Neuronal stem cell (in vitro differentiated cells): ENCODE data around the gene PPP2R1B.
A peak's percentile ranks its signal among the peaks of the same experiment; 100 is the strongest.

Experiments
- DNase-seq: peaks from one replicate; pipeline ENCODE4 v3.0.0-alpha.2; 2013; ENCODE audit warnings: low spot score
- H2AFZ ChIP-seq: one replicate; pipeline ENCODE4 v1.6.1; 2013; ENCODE audit warnings: mild to moderate bottlenecking, low read length, inconsistent platforms
- H2AK5ac ChIP-seq: 2 replicates; pipeline ENCODE4 v1.6.1; 2013; ENCODE audit warnings: low read depth, mild to moderate bottlenecking, inconsistent platforms, low read length, moderate library complexity, mixed read lengths
- H2BK120ac ChIP-seq: 2 replicates; pipeline ENCODE4 v1.6.1; 2013; ENCODE audit warnings: low read depth, mild to moderate bottlenecking, inconsistent platforms, low read length, moderate library complexity, mixed read lengths
- H2BK12ac ChIP-seq: one replicate; pipeline ENCODE4 v1.6.1; 2013; ENCODE audit warnings: low read length, inconsistent platforms
- H2BK15ac ChIP-seq: 2 replicates; pipeline ENCODE4 v1.6.1; 2013; ENCODE audit warnings: mild to moderate bottlenecking, low read length, inconsistent platforms, mixed read lengths
- H2BK5ac ChIP-seq: one replicate; pipeline ENCODE4 v1.6.1; 2013; ENCODE audit warnings: inconsistent platforms, mild to moderate bottlenecking, low read length, moderate library complexity
- H3K14ac ChIP-seq: one replicate; pipeline ENCODE4 v1.6.1; 2013; ENCODE audit warnings: low read length, inconsistent platforms
- H3K18ac ChIP-seq: 2 replicates; pipeline ENCODE4 v1.6.1; 2013; ENCODE audit warnings: low read length, inconsistent platforms
- H3K23ac ChIP-seq: 2 replicates; pipeline ENCODE4 v1.6.1; 2013; ENCODE audit warnings: low read depth, mild to moderate bottlenecking, mixed read lengths, low read length, inconsistent platforms; ENCODE audit not compliant: poor library complexity
- H3K27ac ChIP-seq: replicated peaks from 3 replicates; pipeline ENCODE4 v1.5.1; 2013; ENCODE audit warnings: low read length, inconsistent platforms
- H3K27me3 ChIP-seq, 3 experiments: 2 replicates each; pipeline ENCODE4 v1.6.1; 2013; ENCODE audit warnings: low read length in 3 of 3, mild to moderate bottlenecking in 2 of 3, inconsistent platforms in 1 of 3, low read depth in 1 of 3, mixed read lengths in 1 of 3, moderate library complexity in 1 of 3; ENCODE audit not compliant: control insufficient read depth in 3 of 3, insufficient read depth in 3 of 3
- H3K36me3 ChIP-seq, 2 donors: replicated peaks in 1 of 2; 2 replicates each; pipeline ENCODE4 v1.6.1; 2013; ENCODE audit warnings: low read length in 2 of 2; ENCODE audit not compliant: control insufficient read depth in 2 of 2, insufficient read depth in 2 of 2
- H3K4ac ChIP-seq: 2 replicates; pipeline ENCODE4 v1.6.1; 2013; ENCODE audit warnings: inconsistent platforms, mild to moderate bottlenecking, low read length, moderate library complexity
- H3K4me1 ChIP-seq, 2 donors: 1 replicate in 1 of 2; 2 replicates in 1 of 2; pipeline ENCODE4 v1.6.1; 2013; ENCODE audit warnings: low read length in 2 of 2, low read depth in 1 of 2; ENCODE audit not compliant: control insufficient read depth in 2 of 2, insufficient read depth in 1 of 2
- H3K4me2 ChIP-seq: one replicate; pipeline ENCODE4 v1.6.1; 2013; ENCODE audit warnings: mild to moderate bottlenecking, low read length, inconsistent platforms; ENCODE audit not compliant: insufficient read depth, poor library complexity, severe bottlenecking
- H3K4me3 ChIP-seq, 2 donors: 2 replicates each; pipeline ENCODE4 v1.5.1; 2013; ENCODE audit warnings: low read length in 2 of 2, mild to moderate bottlenecking in 2 of 2, inconsistent platforms in 1 of 2, moderate library complexity in 1 of 2
- H3K79me1 ChIP-seq: one replicate; pipeline ENCODE4 v1.6.1; 2013; ENCODE audit warnings: low read depth, mild to moderate bottlenecking, inconsistent platforms, low read length, moderate library complexity
- H3K9ac ChIP-seq: one replicate; pipeline ENCODE4 v1.6.1; 2013; ENCODE audit warnings: mild to moderate bottlenecking, low read depth, low read length, inconsistent platforms; ENCODE audit not compliant: poor library complexity
- H3K9me3 ChIP-seq, 2 donors: replicated peaks in 1 of 2; 2 replicates each; pipeline versions ENCODE3 to v1.6.1; 2013; ENCODE audit warnings: low read length in 2 of 2, mild to moderate bottlenecking in 2 of 2, inconsistent platforms in 1 of 2, low read depth in 1 of 2, mixed read lengths in 1 of 2, moderate library complexity in 1 of 2; ENCODE audit not compliant: control insufficient read depth in 2 of 2, insufficient read depth in 1 of 2
- H4K8ac ChIP-seq: one replicate; pipeline ENCODE4 v1.6.1; 2013; ENCODE audit warnings: low read depth, mild to moderate bottlenecking, inconsistent platforms, low read length, moderate library complexity
- H4K91ac ChIP-seq: one replicate; pipeline ENCODE4 v1.6.1; 2013; ENCODE audit warnings: low read length, low read depth, mild to moderate bottlenecking, inconsistent platforms; ENCODE audit not compliant: poor library complexity
- WGBS, 2 donors: extraction: QIAGEN DNeasy Blood & Tissue Kit; methylation state at CpG; one replicate each; pipeline ENCODE4 v1.1.7; 2013; ENCODE audit warnings: missing lambda C conversion rate in 2 of 2, mixed read lengths in 1 of 2; ENCODE audit not compliant: insufficient read length in 2 of 2, insufficient replicate concordance in 1 of 2; ENCODE audit errors: extremely low coverage in 2 of 2; 5-methylcytosine and 5-hydroxymethylcytosine counted together

PPP2R1B gene

GRCh38 chr11:111766834-111767142 is 599 bp upstream of the PPP2R1B start:
- H3K4me1 ChIP-seq = peaks cover 12 to 17% of the 10 kb centered on the region in 2 donors
- no peak overlapping the region for H3K4ac ChIP-seq
- H3K9me3 ChIP-seq = no peaks in the 10 kb centered on the region
- no peak overlapping the region for H2BK120ac ChIP-seq
- no peak overlapping the region for H2BK15ac ChIP-seq
- H2AK5ac ChIP-seq = no peak overlapping the region
- peak overlapping the region; percentile 38 for H3K18ac ChIP-seq
- peak overlapping the region; percentile 54 for H2BK5ac ChIP-seq
- H2AFZ ChIP-seq = peak overlapping the region; percentile 86
- H3K27me3 ChIP-seq = peaks cover 0 to 3% (median 0%) of the 10 kb centered on the region in 3 experiments
- H4K91ac ChIP-seq = no peak overlapping the region
- H3K4me2 ChIP-seq = peak overlapping the region; percentile 76
- H3K79me1 ChIP-seq = no peaks in the 10 kb centered on the region
- no peak overlapping the region for H3K14ac ChIP-seq
- H4K8ac ChIP-seq = no peak overlapping the region
- no peak overlapping the region for H3K23ac ChIP-seq
- no peak overlapping the region for H2BK12ac ChIP-seq
- H3K27ac ChIP-seq = peak overlapping the region; percentile 83
- H3K4me3 ChIP-seq = peak overlapping the region; percentile 78
- WGBS, 2 donors = no CpG with 5 or more reads among the region's 7 CpGs
- H3K9ac ChIP-seq = no peak overlapping the region
- peaks cover 4 to 27% of the 10 kb centered on the region in 2 donors for H3K36me3 ChIP-seq
- no peak for DNase-seq

- H2BK120ac ChIP-seq = no peak overlapping the region
- no peak overlapping the region for H4K91ac ChIP-seq
- H3K4ac ChIP-seq = no peak overlapping the region
- peaks cover 12 to 39% of the 10 kb centered on the region in 2 donors for H3K36me3 ChIP-seq
- H2BK5ac ChIP-seq = no peak overlapping the region
- peak overlapping the region; percentile 1 for H3K14ac ChIP-seq
- peak overlapping the region; percentile 94 for H3K9ac ChIP-seq
- no peaks in the 10 kb centered on the region for H3K79me1 ChIP-seq
- H2AK5ac ChIP-seq = peak overlapping the region; percentile 6
- H3K18ac ChIP-seq = peak overlapping the region; percentile 95
- no peaks in the 10 kb centered on the region for H3K9me3 ChIP-seq
- H3K27ac ChIP-seq = no peak overlapping the region
- peaks cover 12 to 17% of the 10 kb centered on the region in 2 donors for H3K4me1 ChIP-seq
- no peak overlapping the region for H4K8ac ChIP-seq
- peaks cover 0 to 3% (median 0%) of the 10 kb centered on the region in 3 experiments for H3K27me3 ChIP-seq
- H3K4me3 ChIP-seq = peak overlapping the region; percentile 78 to 94
- no peak overlapping the region for H2BK15ac ChIP-seq
- no CpG with 5 or more reads among the region's 28 CpGs for WGBS, 2 donors
- H3K23ac ChIP-seq = peak overlapping the region; percentile 86
- DNase-seq = no peak
- peak overlapping the region; percentile 65 for H3K4me2 ChIP-seq
- H2BK12ac ChIP-seq = no peak overlapping the region
- H2AFZ ChIP-seq = peak overlapping the region; percentile 86
These were observed 737 bp downstream of the PPP2R1B start for GRCh38 chr11:111765320-111765983.

DNA sequence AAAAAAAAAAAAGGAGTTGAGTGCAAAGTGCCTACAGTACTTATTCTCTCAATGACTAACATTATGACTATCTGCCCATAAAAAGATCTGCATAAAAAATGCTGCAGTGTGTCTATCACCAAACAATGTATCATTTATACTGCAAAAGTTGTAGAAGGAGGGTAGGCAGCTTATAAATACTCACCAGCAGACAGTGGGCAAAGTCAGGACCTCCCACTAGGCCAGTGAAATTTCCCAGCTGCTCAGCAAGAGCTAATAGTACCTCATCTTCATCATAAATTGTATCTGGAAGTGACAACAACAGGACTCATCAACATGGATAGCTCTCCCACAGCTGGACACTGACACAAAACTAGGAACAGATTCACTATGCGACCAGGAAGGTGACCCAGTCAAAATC is 1.6 kb downstream of the PPP2R1B start:
- Histone ChIP-seq H2BK120ac (no peak overlapping the region), H3K27me3 (peaks cover 0 to 3% (median 0%) of the 10 kb centered on the region in 3 experiments), H2BK15ac (no peak overlapping the region), H4K8ac (no peak overlapping the region), H3K4me3 (peak overlapping the region in 1 of 2 donors; percentile 78), H3K4me2 (no peak overlapping the region), H3K9ac (no peak overlapping the region), H3K23ac (no peak overlapping the region), H2AFZ (no peak overlapping the region), H2AK5ac (no peak overlapping the region), H3K79me1 (no peaks in the 10 kb centered on the region), H2BK12ac (no peak overlapping the region), H4K91ac (no peak overlapping the region), H2BK5ac (no peak overlapping the region), H3K27ac (no peak overlapping the region), H3K9me3 (no peaks in the 10 kb centered on the region), H3K18ac (no peak overlapping the region), H3K4ac (no peak overlapping the region), H3K36me3 (peaks cover 17 to 48% of the 10 kb centered on the region in 2 donors), H3K14ac (no peak overlapping the region), H3K4me1 (peaks cover 12 to 17% of the 10 kb centered on the region in 2 donors)
- no peak for DNase-seq
- WGBS, 2 donors = no CpG with 5 or more reads among the region's 1 CpG

GRCh38 chr11:111762981-111763643 is 3.1 kb downstream of the PPP2R1B start:
- H2AK5ac ChIP-seq = no peak overlapping the region
- H3K27me3 ChIP-seq = peaks cover 0 to 3% (median 0%) of the 10 kb centered on the region in 3 experiments
- no peak overlapping the region for H4K91ac ChIP-seq
- H3K9me3 ChIP-seq = no peaks in the 10 kb centered on the region
- no peak overlapping the region for H2BK15ac ChIP-seq
- H3K18ac ChIP-seq = no peak overlapping the region
- no peak overlapping the region for H3K4ac ChIP-seq
- H2AFZ ChIP-seq = no peak overlapping the region
- no peak overlapping the region for H3K4me3 ChIP-seq
- no peak overlapping the region for H3K23ac ChIP-seq
- H3K9ac ChIP-seq = no peak overlapping the region
- H3K79me1 ChIP-seq = no peaks in the 10 kb centered on the region
- H3K14ac ChIP-seq = no peak overlapping the region
- H3K27ac ChIP-seq = no peak overlapping the region
- WGBS, 2 donors = no CpG with 5 or more reads among the region's 3 CpGs
- peak; percentile 55 for DNase-seq
- H2BK5ac ChIP-seq = no peak overlapping the region
- no peak overlapping the region for H2BK120ac ChIP-seq
- peaks cover 19 to 63% of the 10 kb centered on the region in 2 donors for H3K36me3 ChIP-seq
- H3K4me1 ChIP-seq = peaks cover 12 to 17% of the 10 kb centered on the region in 2 donors
- H4K8ac ChIP-seq = no peak overlapping the region
- H3K4me2 ChIP-seq = no peak overlapping the region
- no peak overlapping the region for H2BK12ac ChIP-seq
